ENCODE results near the gene ADAMTS13. TPM values are rescaled to one million over a fixed set of nuclear protein-coding genes. Genes with fewer than 3 reads are reported as not detected.

Gene ADAMTS13
- total and polyA plus RNA-seq, 9 of the 15 experiments (the other 6 are each of a cell fraction or from before 2014, with no cell fraction given), result 0.03 to 0.20 (median 0.04) TPM; not detected in 4

DNA sequence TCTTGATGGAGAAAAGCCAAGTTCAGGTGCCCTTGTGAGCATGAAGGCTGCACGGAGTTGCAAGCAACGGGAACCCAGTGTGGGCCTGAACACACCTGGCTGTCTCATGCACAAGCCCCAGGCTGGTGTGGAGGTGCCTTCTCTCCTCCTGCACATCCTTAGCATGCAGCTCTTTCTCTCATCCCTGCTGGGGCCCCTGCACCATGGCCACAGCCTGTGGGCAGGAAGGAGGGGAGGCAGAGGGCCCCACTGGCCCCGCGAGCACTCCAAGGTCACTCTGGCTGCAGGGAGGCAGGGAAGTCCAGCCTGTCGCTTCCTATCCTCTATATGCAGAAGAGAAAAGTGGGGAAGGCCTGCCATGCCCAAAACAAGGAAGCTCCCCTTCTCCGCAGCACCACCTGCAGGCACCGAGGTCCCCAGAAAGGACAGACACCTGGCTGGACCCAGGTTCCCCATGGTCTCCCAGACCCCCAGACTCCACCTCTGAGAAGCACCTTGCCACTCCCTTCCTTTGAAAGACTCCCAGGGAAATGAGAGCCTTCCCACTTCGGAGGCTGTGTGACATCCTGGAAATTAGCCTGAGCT, 27.4 kb upstream of the ADAMTS13 start:
- intact Hi-C loops (cut with micrococcal nuclease), result no loop called here
- ATAC-seq (no peak), FAIRE-seq (no peak), DNase-seq (ENCODE audit: extremely low read depth in 1 of 4, low spot score in 3 of 4) (no peak)
- Histone ChIP-seq H3K4me2 (ENCODE audit: insufficient read depth, low read length) (no peak overlapping the region), H2AFZ (ENCODE audit: low read depth, low read length) (no peak overlapping the region), H3K27ac (ENCODE audit: extremely low read depth, low read depth, low read length) (no peak overlapping the region), H3K9me3 (replicated peaks; ENCODE audit: control insufficient read depth, insufficient read depth, low read depth, low read length) (no peaks in the 10 kb centered on the region), H3K4me3 (no peak overlapping the region), H3K79me2 (ENCODE audit: control insufficient read depth, insufficient read depth, low read length) (no peaks in the 10 kb centered on the region), H3K4me1 (replicated peaks in 1 of 2; ENCODE audit: control insufficient read depth in 2 of 2, insufficient read depth in 2 of 2, low read length in 2 of 2) (peaks cover 0 to 7% of the 10 kb centered on the region in 2 experiments; a peak in 2 of 5 replicates), H3K36me3 (ENCODE audit: control insufficient read depth, insufficient read depth, low read length) (no peaks in the 10 kb centered on the region), H3K9ac (ENCODE audit: insufficient read depth in 1 of 2, low read depth in 2 of 2, low read length in 2 of 2) (no peak overlapping the region), H4K20me1 (replicated peaks; ENCODE audit: control insufficient read depth, insufficient read depth, low read length) (peaks cover 9% of the 10 kb centered on the region; the same call in 1 of the 2 replicates), H3K27me3 (ENCODE audit: control insufficient read depth in 2 of 2, insufficient read depth in 2 of 2, low read length in 2 of 2) (peaks cover 22 to 49% of the 10 kb centered on the region in 2 experiments; a peak in 4 of 5 replicates), H3K9me1 (ENCODE audit: control insufficient read depth, insufficient read depth, low read length) (peaks cover 2% of the 10 kb centered on the region)
- ChIA-PET CTCF (ENCODE audit: low intra/inter-chr PET ratio) (no interaction called here), POLR2A (interaction anchor here (0.7 to 1.7 kb wide), 4 partner anchors 9 to 41 kb away, joined by 4 to 9 read pairs (median 4); partner anchors contain the start of gene STKLD1)
- TF ChIP-seq ZNF197 (CRISPR knock-in tag; IDR thresholded peaks at IDR 0.05; ENCODE audit: low read depth), result no peak
- TF ChIP-seq, protein P1, sequence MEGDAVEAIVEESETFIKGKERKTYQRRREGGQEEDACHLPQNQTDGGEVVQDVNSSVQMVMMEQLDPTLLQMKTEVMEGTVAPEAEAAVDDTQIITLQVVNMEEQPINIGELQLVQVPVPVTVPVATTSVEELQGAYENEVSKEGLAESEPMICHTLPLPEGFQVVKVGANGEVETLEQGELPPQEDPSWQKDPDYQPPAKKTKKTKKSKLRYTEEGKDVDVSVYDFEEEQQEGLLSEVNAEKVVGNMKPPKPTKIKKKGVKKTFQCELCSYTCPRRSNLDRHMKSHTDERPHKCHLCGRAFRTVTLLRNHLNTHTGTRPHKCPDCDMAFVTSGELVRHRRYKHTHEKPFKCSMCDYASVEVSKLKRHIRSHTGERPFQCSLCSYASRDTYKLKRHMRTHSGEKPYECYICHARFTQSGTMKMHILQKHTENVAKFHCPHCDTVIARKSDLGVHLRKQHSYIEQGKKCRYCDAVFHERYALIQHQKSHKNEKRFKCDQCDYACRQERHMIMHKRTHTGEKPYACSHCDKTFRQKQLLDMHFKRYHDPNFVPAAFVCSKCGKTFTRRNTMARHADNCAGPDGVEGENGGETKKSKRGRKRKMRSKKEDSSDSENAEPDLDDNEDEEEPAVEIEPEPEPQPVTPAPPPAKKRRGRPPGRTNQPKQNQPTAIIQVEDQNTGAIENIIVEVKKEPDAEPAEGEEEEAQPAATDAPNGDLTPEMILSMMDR (IDR thresholded peaks at IDR 0.05 in 2 of 3, conservative IDR thresholded peaks at IDR 0.05 in 1 of 3; ENCODE audit: insufficient read depth in 2 of 3, low read depth in 1 of 3, low read length in 3 of 3), result peak in 1 of 3 experiments; percentile 18; a peak in 1 of 6 replicates
- TF ChIP-seq CREBBP (IDR thresholded peaks at IDR 0.05; ENCODE audit: low read depth, low read length), result no peak
- 0 out of 2 replicates have a peak, but pooled peaks have one; percentile 37 for TF ChIP-seq POLR2G (IDR thresholded peaks at IDR 0.05; ENCODE audit: low read depth, low read length)
- 4% methylated on average over 6 of the region's 8 CpGs for WGBS (ENCODE audit: insufficient coverage, low coverage, missing lambda C conversion rate)
- no TSS peak for BruUV-seq (replicated peaks)
- in situ Hi-C loops (cut with MboI), result no loop called here
